Spleen (tissue), 7 donors: ENCODE measurements around the gene DPYD.

Experiments
- CTCF ChIP-seq, 11 experiments: fragments of 200-600 bp in 7 of 11; fragments of 450-650 bp in 4 of 11; sonication (generic) in 4 of 11; IDR thresholded peaks in 8 of 11; conservative IDR thresholded peaks in 3 of 11; 1 replicate in 7 of 11; 2 replicates in 4 of 11; pipeline versions ENCODE4 v1.4.0 to v1.8.0; 2016 to 2021; ENCODE audit warnings: antibody characterized with exemption in 11 of 11, inconsistent platforms in 4 of 11, mild to moderate bottlenecking in 1 of 11
- POLR2A ChIP-seq, 3 donors: fragments of 450-650 bp; IDR thresholded peaks; one replicate each; pipeline ENCODE4 v1.5.1; 2017; ENCODE audit warnings: antibody characterized with exemption in 3 of 3, mild to moderate bottlenecking in 1 of 3
- POLR2AphosphoS5 ChIP-seq, 3 donors: sonication (generic); formaldehyde crosslinking; IDR thresholded peaks; one replicate each; pipeline ENCODE4 v1.5.1; 2017; ENCODE audit warnings: antibody characterized with exemption in 3 of 3
- donor health status: DM: no; HTN: no; CAD: no; lungs with moderate emphysema.
- donor health status: DM: no; HTN: no; CAD: no.
- donor health status: DM: no; HTN: no; CAD: no.

DNA sequence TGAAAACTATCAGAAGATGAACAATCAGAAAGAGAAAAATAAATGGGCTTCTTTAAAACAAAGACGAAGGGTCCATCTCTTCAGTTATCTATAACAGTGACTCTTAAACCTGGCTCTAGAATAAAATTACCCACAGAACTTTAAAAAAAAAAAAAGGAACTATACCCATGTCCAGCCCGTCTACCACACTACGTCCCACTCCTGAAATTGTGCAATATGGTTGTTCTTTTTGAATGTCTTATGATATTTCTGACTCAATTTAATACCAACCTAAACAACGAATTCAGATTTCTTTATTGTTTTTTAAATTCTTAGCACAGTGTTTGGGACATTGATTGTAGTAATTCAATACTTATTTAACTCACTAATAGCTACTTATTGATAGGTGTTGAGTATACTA, 246.3 kb downstream of the DPYD start:
- no peak for TF ChIP-seq CTCF (IDR thresholded peaks at IDR 0.05 in 8 of 11, conservative IDR thresholded peaks at IDR 0.05 in 3 of 11)
- TF ChIP-seq POLR2A (IDR thresholded peaks at IDR 0.05): no peak
- TF ChIP-seq POLR2AphosphoS5 (IDR thresholded peaks at IDR 0.05): no peak
